Activated CD4-positive, CD25-positive, alpha-beta regulatory T cell treated with anti-CD3 and anti-CD28 coated beads, Interleukin-2, amount 50 U/mL, for 72 hours (primary cell): ENCODE data around the gene PHF2.

Source experiments
- DNase-seq: peaks from one replicate; pipeline ENCODE4 v3.0.0; 2021

PHF2 gene

DNA sequence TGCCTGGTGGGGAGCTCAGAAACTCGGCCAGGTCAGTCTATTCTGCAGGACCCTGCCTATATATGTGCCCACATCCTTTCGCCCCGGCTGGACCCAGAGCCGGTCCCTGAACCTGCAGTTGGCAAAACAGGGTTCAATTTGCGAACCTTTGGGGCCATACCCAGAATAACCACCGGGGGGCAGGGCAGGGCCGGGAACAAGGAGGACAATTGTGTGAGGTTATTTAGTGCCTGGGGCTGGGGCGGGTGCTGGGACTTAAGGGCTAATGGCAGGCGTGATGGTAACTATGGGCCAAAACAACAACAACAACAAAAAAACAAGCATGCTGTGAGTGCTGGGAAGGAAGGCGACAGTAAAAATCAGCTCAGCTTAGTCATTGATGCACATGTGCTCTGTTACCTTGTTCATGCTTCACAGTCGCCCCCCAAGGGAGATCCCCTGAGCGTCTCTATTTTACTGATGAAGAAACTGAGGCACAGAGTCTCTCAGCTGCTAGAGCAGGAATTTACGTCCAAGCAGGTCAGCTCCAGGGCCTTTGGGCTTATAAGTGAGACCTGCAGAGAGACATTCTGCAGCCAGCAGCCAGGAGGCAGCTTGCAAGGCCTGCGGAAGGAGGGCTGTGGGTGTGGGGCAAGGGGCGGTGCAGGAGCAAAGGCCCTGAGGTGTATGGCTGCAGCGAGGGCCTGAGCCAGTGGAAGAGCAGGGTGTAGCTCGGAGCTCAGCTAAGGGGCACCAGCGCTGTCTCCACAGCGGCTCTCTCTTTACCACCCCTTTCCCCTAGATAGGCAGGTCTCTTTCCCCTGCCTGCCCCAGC, 106.0 kb downstream of the PHF2 start:
- peak; percentile 73 for DNase-seq

DNA sequence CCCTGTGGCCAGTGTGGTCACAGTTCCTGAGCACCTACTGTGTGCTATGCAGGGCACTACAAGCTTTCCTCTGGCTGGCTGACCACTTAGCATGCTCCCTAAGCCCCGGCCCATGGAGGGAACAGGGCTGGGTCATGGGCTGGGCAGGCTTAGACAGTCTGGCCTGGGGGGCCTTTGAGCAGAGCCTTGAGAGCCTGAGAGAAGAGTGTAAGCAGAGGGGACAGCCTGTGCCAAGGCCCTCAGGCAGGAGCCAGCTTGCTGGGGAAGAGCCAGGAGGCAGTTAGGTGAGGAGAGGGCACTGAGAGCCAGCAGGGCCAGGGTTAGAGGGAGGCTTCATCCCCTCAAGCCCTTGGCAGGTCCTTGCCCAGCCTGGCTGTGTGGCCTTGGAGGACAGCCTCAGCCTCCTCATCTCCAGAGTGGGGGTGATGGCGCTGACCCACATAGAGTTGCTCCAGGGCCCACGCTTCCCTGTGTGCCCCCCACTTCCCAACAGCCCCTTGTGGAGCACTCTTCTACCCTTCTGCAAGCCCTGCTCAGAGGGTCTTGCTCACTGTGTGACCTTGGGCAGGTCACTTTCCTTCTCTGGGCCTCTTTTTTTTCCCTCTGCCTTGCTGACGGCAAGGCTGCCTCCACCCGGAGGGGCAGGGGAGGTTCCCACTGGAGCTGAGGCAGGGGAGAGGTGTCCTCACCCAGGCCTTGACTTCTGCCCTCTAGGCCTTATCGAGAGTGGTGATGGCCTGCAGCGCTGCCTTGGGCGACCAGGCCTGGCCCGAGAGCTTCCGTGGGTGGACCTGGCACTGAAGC, 107.1 kb downstream of the PHF2 start:
- DNase-seq, result peak; percentile 22

DNA sequence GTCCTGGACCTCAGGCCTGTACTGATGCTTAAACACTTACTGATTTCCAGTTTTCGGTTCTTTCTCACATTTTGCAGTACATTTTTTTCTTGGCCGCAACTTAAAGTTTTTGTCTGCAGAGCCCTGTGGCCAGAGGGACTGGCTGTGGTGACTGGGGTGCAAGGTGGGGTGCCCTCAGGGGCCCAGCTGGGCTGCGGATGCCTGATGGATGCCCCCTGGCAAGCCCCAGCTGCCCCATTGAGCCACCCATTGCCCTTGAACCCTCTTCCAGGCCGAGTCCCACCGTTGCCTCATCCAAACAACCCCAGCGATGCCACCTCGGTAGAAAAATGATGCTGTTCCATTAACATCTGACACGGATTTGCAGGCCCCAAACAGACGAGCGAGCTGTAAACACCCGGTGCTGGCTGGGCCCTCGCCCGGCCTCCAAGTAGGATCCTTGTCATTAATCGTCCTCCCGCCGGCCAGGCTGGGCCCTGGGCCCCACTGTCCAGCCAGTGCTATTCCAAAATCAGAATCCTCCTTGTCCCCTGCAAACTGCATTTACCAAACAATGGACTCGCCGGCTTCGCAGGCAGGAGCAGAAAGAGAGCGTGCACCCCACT, 107.9 kb downstream of the PHF2 start:
- DNase-seq, result peak; percentile 23

DNA sequence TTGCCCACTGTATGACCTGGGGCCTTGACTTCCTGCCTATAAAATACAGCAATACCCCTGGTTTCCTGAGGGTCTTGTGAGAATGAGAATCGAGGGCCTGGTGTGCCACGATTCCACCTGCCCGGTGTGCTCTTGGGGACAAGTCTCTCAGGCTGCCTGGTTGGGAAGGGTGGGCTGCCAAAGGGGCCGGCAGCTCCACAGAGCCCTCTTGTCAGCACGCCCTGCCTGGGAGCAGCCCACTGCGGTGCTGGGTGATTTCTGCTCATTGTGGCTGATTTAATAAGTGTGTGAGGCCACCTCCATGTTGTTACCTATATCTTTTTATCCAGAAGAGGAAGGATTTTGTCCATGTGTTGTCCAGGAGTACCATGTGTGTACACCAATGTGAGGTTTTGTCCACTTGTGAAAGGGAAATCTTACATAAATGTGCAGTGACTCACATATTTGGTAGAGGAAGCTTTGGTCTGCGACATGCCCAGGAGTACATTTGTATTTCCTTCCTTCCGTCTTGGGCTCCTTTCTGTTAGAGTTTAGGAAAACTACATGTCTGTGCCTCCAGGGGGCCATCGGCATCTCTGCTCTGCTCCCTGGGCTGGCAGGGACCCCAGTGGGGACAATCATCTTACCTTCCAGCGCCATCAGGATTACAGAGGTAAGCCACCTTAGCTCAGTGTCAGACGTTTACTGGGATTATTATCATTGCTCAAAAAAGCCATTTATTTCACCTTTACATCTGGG, 108.6 kb downstream of the PHF2 start:
- DNase-seq, result no peak

DNA sequence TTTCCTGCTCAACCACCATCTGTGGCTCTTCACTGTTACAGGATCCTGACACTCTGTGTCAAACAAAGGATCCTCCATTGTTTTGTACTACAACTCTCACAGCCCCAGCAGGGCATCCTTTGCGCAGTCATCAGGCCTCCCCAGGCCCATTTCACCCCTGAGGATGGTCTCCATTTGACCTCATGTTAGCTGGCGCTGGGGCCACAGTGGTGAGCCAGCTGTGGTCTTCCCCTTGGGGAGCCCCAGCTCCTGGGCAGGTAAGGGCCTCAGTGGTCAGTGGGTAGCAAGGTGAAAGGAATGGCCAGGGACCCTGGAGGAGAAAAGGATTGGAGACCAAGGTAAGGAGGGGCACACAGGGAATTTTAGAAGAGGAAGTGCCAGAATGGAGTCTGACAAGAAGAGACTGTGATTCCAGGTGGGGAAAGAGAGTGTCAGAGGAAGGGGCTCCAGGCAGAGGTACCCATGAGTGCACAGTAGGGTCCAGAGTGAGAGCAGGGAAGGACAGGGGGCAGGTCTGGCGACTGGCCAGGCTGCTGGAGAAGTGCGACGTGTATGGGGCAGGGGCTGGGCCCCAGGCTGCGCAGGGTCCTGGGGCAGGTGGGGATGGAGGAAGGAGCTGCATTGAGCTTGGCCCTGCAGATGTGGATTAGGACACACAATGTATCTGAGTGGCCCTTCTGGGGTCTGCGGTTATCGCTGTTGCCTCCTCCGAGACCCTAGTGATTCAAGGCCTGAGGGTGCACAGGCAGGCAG, 109.9 kb downstream of the PHF2 start:
- DNase-seq, result no peak

DNA sequence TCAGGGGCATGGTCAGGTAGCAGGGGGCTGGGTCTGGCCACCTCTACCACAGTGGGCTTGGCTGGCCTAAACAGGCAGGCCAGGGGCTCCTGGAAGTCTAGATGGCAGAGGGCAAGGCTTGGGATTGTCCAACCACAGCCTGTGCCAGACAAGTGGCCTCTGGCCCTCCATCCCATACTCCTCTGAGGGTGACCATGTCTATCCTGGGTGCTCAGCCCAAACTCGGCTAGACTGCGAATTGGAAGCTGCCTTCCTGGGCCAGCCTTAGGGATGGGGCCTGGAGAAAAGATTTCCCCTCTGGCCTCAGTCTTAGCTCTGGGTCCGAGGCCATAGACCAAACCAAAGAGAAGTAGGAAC, 110.5 kb downstream of the PHF2 start:
- no peak for DNase-seq

DNA sequence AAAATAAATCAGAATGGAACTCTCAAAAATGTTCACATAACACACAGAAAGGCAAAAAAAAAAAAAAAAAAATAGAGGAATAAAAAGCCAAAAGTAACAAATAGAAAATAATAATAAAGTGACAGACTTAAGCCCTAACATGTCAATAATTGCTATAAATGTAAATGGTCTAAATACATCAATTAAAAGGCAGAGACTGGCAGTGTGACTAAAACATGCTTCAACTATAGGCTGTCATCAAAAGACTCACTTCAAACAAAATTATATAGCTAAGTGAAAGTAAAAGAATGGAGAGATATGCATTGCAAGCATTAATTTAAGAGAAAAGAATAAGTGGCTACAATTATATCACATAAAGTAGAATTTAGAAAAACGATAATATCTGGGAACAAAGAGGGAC, 114.2 kb downstream of the PHF2 start:
- no peak for DNase-seq

DNA sequence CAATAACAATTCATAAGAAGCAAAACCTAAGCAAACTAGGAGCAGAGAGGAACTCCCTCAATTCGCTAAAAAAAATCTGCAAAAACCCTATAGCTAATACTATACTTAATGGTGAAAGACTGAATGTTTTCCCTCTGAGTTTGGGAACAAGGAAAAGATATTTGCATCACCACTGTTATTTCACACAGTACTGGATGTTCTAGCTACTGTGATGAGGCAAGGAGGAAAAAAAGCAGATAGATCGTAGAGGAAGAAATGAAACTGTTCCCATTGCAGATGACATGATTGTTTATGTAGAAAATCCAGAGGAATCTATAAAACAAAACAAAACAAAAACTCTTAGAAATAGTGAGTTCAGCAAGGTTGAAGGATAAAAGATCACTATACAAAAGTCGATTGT, 116.7 kb downstream of the PHF2 start:
- DNase-seq, result no peak

DNA sequence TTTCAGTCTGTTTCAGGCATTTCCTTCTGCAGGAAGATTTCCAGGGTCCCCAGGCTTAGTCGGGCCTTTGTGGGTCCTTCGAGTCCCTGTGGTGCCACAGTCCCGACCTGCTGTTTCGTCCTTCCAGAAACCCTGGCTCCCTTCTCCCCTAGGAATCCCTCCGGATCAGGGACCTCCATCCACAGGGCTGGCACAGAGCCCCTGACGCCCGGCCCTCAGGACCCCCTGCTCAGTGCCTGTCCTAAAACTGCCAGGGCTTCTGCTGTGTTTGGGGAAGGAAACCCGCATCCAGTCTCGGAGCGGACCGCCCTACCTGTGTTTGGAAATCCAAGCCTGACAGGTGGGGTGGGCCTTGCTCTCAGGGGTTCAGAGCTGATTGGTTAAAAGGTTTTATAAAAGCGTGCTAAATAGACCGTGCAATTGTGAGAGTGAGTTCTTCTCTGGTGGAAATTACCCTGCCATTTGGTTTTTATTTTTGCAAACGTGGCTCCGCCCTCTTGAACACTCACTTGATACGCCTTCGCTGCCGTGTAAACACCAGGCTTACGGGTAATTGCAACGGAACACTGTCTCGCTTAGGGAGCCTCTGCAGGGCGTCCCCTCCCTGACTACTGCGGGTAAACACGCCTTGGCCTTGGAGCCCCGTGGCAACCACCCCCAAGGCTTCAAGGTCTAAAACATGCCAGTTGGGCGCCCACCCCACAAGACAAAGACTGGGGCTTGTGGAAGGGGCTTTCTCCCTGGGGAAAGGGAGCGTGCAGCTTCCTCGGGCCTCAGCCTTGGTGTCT, 121.2 kb downstream of the PHF2 start:
- DNase-seq, result no peak

DNA sequence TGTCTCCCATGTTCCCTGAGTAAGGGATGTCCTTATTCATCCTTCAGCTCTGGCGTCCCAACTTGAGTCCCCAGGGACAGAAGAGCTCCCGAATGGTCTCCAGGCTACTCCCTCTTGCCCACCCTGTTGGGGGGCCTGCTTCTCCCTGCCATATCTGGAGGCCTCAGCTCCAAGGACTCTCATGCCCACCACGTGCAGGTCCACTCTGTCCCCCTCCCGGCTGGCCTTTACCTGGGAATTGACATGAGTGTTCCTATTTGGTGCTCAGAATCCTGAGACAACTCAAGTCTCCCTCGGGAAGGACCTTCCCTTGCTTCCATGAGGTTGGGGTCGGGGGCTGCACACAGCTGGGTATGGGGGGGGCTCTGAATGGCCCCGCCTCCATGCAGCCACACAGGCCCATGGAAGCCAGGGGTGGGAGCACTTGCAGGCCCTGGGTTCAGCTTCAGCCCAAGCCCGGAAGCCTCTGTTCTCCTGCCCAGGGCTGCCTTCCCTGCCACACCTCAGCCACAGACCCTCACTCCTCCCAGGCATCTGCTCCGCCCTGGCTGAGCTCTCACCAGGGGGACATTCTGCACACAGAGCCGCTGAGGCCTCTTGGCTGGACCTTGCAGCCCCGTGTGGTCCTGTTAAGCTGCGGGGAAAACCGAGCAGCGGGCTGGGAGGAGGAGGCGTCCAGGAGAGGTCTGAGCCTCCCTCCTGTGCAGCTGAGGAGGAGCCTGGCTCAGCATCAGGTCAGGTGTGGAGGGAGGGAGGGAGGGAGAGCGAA, 121.9 kb downstream of the PHF2 start:
- no peak for DNase-seq

DNA sequence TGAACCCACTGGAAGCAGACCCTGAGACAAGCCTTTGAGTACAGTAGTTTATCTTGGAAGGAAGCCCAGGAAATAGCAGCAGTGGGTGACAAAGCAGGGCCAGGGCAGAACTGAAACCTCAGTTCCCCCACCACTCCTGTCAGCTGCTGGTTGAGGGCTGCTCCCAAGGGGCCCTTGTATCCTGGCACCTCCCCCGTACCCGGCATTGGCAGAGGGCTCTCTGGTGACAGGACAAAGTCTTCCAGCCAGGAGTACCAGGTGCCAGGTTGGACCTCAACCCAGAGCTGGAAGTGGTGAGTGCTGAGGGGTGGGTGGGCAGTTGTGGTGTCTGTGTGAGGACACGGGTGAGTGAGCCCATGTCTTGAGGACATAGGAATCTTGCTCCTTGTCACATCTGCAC, 123.3 kb downstream of the PHF2 start:
- no peak for DNase-seq

DNA sequence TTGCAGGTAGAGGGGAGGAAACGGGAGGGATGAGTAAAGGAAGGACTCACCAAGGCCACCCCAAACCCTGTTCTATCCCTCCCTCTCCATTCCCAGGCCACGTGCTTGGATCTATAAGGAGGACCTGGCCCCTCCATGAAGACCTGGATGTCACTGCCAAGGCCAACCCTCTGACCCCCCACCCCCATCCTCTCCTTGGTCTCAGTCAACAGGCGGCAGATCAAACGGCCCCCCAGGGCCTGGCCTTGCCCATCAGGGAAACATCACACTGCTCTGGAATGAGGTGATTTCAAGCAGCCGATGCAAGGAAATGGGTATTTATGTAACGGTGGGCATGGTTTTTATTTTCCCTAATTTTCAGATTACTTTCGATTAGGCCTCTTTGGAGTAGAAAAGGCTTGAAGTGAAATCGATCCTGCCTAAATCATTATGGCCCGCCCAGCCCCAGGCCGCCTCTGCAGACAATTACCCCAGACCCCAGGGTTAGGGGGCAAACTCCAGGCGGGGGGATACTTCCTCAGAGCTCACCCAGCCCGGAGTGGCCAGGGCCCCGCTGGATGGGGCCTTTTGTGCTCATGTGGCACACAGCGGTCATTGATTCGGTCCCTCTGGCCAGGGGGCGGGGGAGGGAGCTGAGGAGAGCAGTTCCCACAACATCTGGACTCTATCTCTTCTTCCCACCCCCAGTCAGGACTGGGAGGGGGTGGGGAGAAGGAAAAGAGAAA, 125.3 kb downstream of the PHF2 start:
- no peak for DNase-seq

DNA sequence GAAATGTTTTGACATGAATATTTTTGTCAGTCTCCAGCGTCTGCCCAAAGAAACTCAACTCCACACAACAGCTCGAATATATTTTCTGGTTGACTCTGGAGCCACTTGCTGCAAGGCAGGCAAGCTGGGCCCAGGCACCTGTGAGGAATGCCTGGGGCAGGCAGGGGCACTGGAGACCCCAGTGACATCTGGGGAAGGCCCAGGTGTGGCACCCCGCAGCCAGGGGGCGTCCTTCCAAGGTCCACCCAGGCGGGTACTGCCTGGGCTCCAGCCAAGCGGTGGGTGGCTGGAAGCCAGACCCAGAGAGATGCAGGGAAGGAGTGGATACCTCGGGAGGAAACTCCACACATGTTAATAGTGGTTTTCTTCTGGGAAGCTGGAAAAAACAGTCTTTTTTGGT, 125.9 kb downstream of the PHF2 start:
- no peak for DNase-seq

DNA sequence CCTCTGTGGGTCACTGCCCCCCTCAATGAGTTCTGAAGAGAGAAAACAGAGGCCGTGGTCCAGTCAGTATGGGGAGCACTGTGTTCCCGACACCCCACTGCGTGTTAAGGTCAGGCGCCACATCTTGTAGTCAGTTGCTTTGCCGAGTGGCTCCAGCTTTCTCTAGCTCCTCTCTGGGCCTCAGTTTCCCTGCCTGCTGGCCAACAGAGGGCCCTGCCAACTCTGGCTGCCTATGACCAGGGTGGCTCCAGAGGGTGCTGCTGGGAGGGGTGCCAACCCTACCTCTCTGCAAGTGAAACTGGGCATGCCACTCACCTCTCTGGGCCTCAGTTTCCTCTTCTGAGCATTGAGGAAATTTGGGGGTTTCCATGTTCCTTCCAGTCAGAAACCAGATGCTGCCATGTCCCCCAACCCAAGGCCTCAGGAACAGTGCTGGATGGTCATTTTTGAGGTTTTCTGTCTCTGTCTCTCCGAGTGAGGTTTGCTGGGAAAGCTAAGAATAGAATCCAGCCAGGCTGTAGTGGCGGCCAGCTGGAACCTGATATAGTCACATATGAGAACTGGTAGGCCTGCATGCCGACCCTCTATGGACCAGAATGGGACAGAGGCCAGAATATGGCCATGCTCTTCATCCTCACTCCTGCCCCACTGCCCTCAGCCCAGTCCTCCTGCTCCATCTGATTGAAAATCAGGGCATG, 132.1 kb downstream of the PHF2 start:
- DNase-seq, result no peak

DNA sequence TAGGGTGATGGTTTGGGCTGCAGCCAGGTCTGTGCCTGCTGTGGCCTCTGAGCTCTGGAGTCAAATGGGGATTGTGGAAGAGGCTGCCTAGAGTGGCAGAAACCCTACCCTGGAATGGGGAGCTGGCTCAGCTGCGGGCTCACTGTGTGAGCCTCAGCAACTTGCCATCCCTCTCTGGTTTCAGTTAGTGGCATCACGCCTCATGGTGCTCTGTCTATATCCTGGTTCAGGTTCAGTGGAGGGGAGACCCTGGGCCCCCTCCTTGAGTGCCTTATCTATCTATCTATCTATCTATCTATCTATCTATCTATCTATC, 132.6 kb downstream of the PHF2 start:
- DNase-seq, result no peak

DNA sequence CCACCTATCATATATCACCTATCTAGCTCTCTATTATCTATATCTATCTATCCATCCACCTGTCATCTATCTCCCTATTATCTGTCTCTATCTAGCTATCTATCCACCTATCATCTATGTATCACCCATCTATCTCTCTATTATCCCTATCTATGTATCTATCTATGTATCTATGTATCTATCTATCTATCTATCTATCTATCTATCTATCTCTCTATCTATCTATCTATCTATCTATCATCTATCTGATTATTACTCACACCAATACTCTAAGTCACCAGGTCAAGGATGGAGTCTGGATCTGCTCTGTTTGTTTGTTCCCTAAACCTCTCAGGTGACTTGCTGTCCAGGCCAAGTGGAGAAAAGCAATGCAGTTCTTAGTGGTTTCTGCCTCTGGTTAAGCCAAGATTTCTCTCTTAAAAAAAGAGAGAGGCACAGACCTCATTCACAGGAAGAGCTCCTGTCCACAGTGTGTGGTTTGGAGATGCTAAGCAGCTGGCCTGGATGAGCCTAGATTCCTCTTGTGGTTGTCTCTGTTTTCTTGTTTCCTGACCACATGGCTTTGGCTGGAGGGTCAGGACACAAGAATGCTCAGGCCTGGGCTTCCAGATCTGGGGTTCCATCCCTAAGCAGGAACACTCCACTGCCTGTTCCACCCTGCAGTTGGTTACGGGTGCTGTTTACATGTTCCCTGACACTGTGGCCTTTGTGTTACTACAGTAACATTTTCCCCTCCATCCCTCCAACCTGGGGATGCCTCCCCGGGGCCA, 133.4 kb downstream of the PHF2 start:
- no peak for DNase-seq

DNA sequence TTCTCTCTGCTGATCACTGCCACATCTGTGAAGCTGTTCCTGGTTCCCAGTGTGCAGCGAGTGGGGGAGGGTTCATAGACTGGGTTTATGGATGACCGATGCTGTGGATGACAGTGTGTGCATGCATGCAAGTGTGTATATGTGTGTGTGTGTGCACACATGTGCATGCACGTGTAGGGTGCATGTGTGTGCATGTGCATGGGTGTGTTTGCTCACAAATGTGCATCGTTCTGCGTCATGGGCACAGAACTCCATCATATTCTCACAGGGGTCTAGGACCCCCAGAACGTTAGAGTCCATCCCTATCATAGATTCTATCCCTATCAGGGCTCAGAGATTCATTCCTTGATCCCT, 134.0 kb downstream of the PHF2 start:
- no peak for DNase-seq

DNA sequence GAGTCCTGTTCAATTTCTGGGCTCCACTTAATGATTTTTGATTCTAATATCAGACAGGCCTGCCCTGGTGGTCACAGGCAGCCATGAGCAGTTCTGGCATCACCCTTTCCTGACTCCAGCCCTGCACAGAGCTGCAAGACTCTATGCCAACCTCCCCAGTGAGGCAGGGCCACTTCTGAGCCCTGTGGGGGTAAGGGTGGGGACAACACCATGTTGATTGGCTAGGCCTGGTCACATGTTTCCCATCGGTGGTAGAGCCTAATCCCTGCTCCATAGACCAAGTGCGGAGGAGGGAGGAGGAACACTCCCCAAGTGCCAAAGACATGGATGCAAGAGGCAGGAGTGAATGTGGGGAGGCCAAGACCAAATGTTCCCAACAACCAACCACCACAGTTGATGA, 134.6 kb downstream of the PHF2 start:
- DNase-seq, result no peak

DNA sequence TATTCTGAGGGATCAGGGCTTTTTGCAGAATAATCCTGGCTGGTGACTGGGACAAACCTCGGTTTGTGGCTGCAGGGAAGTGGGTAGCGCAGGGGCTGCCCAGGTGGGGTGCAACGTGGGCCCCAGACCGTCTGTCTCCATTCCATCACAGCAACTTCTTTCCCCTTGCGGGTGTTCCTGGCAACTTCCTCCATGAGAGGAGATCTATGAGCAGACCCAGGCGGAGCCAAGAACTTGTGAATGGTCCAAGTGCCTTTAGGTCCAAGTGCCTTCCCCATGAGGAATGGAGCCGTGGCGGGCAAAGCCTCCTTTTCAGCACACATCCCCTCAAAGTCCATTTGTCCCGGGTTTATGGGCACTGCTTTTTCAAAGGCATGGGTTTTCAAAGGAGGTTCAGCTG, 136.5 kb downstream of the PHF2 start:
- no peak for DNase-seq
